H9 (cell line): Measurements from ENCODE around the gene PCYT1A. TPM values are rescaled to one million over a fixed set of nuclear protein-coding genes. Genes with fewer than 3 reads are reported as not detected.

ENCODE experiments used
- DNase-seq: peaks from one replicate; pipeline ENCODE4 v3.0.0-alpha.2; 2017
- H2AFZ ChIP-seq: one replicate; pipeline ENCODE4 v1.6.1; 2013; ENCODE audit warnings: mild to moderate bottlenecking, low read length, control low read depth, moderate library complexity
- H2AK5ac ChIP-seq: 2 replicates; pipeline ENCODE4 v1.6.1; 2013; ENCODE audit warnings: low read length, control low read depth, mixed read lengths; ENCODE audit not compliant: insufficient read length
- H2BK120ac ChIP-seq: one replicate; pipeline ENCODE4 v1.6.1; 2013; ENCODE audit warnings: low read depth, mild to moderate bottlenecking, low read length, control low read depth, inconsistent platforms; ENCODE audit not compliant: poor library complexity, severe bottlenecking
- H2BK12ac ChIP-seq: 2 replicates; pipeline ENCODE4 v1.6.1; 2013; ENCODE audit warnings: low read length, control low read depth, mixed read lengths, low read depth; ENCODE audit not compliant: insufficient read length
- H2BK15ac ChIP-seq: 2 replicates; pipeline ENCODE4 v1.6.1; 2013; ENCODE audit warnings: low read depth, low read length, control low read depth
- H2BK20ac ChIP-seq: one replicate; pipeline ENCODE4 v1.6.1; 2013; ENCODE audit warnings: low read depth, mild to moderate bottlenecking, low read length, control low read depth, inconsistent platforms; ENCODE audit not compliant: poor library complexity, severe bottlenecking
- H2BK5ac ChIP-seq: 2 replicates; pipeline ENCODE4 v1.6.1; 2013; ENCODE audit warnings: low read length, control low read depth, mixed read lengths; ENCODE audit not compliant: insufficient read length
- H3K14ac ChIP-seq: 2 replicates; pipeline ENCODE4 v1.6.1; 2013; ENCODE audit warnings: low read length, control low read depth; ENCODE audit not compliant: insufficient read depth
- H3K18ac ChIP-seq: 2 replicates; pipeline ENCODE4 v1.6.1; 2013; ENCODE audit warnings: low read depth, mild to moderate bottlenecking, mixed read lengths, low read length, control low read depth; ENCODE audit not compliant: insufficient read length
- H3K23ac ChIP-seq: 2 replicates; pipeline ENCODE4 v1.6.1; 2013; ENCODE audit warnings: low read length, control low read depth, mixed read lengths, low read depth; ENCODE audit not compliant: insufficient read length
- H3K23me2 ChIP-seq: 2 replicates; pipeline ENCODE4 v1.6.1; 2013; ENCODE audit warnings: low read depth, mild to moderate bottlenecking, mixed read lengths, low read length, control low read depth; ENCODE audit not compliant: insufficient read length, poor library complexity, severe bottlenecking
- H3K27ac ChIP-seq: 2 replicates; pipeline ENCODE4 v1.5.1; 2013; ENCODE audit warnings: low read length, control low read depth, mixed read lengths, low read depth; ENCODE audit not compliant: insufficient read length
- H3K27me3 ChIP-seq: 2 replicates; pipeline ENCODE4 v1.6.1; 2013; ENCODE audit warnings: low read length, control low read depth, inconsistent platforms; ENCODE audit not compliant: insufficient read depth
- H3K4ac ChIP-seq: 2 replicates; pipeline ENCODE4 v1.6.1; 2013; ENCODE audit warnings: low read depth, mild to moderate bottlenecking, control low read depth, inconsistent platforms, low read length, moderate library complexity
- H3K4me1 ChIP-seq: 2 replicates; pipeline ENCODE4 v1.6.1; 2013; ENCODE audit warnings: low read length, control low read depth, inconsistent platforms; ENCODE audit not compliant: insufficient read depth
- H3K4me2 ChIP-seq: 2 replicates; pipeline ENCODE4 v1.6.1; 2013; ENCODE audit warnings: low read length, control low read depth, mixed read lengths; ENCODE audit not compliant: insufficient read length, insufficient read depth
- H3K56ac ChIP-seq: 2 replicates; pipeline ENCODE4 v1.6.1; 2013; ENCODE audit warnings: low read depth, mild to moderate bottlenecking, mixed read lengths, low read length, control low read depth; ENCODE audit not compliant: insufficient read length
- H3K79me1 ChIP-seq: 2 replicates; pipeline ENCODE4 v1.6.1; 2013; ENCODE audit warnings: low read depth, mild to moderate bottlenecking, moderate library complexity, low read length, control low read depth, inconsistent platforms; ENCODE audit not compliant: insufficient read depth, poor library complexity, severe bottlenecking
- H3K79me2 ChIP-seq: 2 replicates; pipeline ENCODE4 v1.6.1; 2013; ENCODE audit warnings: low read length, control low read depth, inconsistent platforms; ENCODE audit not compliant: insufficient read depth
- H3K9ac ChIP-seq: 2 replicates; pipeline ENCODE4 v1.6.1; 2013; ENCODE audit warnings: low read length, control low read depth, mixed read lengths; ENCODE audit not compliant: insufficient read length; ENCODE audit errors: extremely low read depth
- H3K9me3 ChIP-seq: one replicate; pipeline ENCODE4 v1.6.1; 2013; ENCODE audit warnings: low read depth, low read length, inconsistent platforms; ENCODE audit not compliant: control insufficient read depth
- H3T11ph ChIP-seq: one replicate; pipeline ENCODE4 v1.6.1; 2013; ENCODE audit warnings: mild to moderate bottlenecking, low read length, control low read depth, inconsistent platforms
- H4K20me1 ChIP-seq: one replicate; pipeline ENCODE4 v1.6.1; 2013; ENCODE audit not compliant: control insufficient read depth, insufficient read length, insufficient read depth
- H4K5ac ChIP-seq: 2 replicates; pipeline ENCODE4 v1.6.1; 2013; ENCODE audit warnings: low read depth, mild to moderate bottlenecking, mixed read lengths, low read length, control low read depth; ENCODE audit not compliant: insufficient read length
- H4K8ac ChIP-seq: replicated peaks from 2 replicates; pipeline ENCODE4 v1.6.1; 2013; ENCODE audit warnings: low read length, control low read depth, mixed read lengths, low read depth; ENCODE audit not compliant: insufficient read length
- H4K91ac ChIP-seq: 2 replicates; pipeline ENCODE4 v1.6.1; 2013; ENCODE audit warnings: low read depth, mild to moderate bottlenecking, moderate library complexity, mixed read lengths, low read length, control low read depth; ENCODE audit not compliant: insufficient read length
- H3K27ac Mint-ChIP-seq, 3 experiments: 2 replicates in 2 of 3; 3 replicates in 1 of 3; pipeline ENCODE4 v1.8.0; 2020 to 2021; ENCODE audit warnings: mixed read lengths in 3 of 3, mild to moderate bottlenecking in 1 of 3, moderate library complexity in 1 of 3
- H3K27me3 Mint-ChIP-seq: 2 replicates; pipeline ENCODE4 v1.8.0; 2021; ENCODE audit warnings: low read depth, mild to moderate bottlenecking, moderate library complexity, mixed read lengths
- H3K36me3 Mint-ChIP-seq, 3 experiments: 2 replicates in 2 of 3; 3 replicates in 1 of 3; pipeline ENCODE4 v1.8.0; 2020 to 2021; ENCODE audit warnings: low read depth in 3 of 3, mixed read lengths in 3 of 3; ENCODE audit not compliant: insufficient read depth in 1 of 3
- H3K4me1 Mint-ChIP-seq, 2 experiments: 2 replicates each; pipeline ENCODE4 v1.8.0; 2020; ENCODE audit warnings: mixed read lengths in 2 of 2
- H3K4me3 Mint-ChIP-seq, 2 experiments: 2 replicates in 1 of 2; 3 replicates in 1 of 2; pipeline ENCODE4 v1.8.0; 2020 to 2021; ENCODE audit warnings: mild to moderate bottlenecking in 2 of 2, mixed read lengths in 2 of 2, moderate library complexity in 1 of 2
- H3K9me3 Mint-ChIP-seq, 2 experiments: 2 replicates in 1 of 2; 3 replicates in 1 of 2; pipeline ENCODE4 v1.8.0; 2020; ENCODE audit warnings: mild to moderate bottlenecking in 2 of 2, mixed read lengths in 2 of 2, moderate library complexity in 1 of 2
- WGBS: extraction: QIAGEN DNeasy Blood & Tissue Kit; methylation state at CpG from one replicate; pipeline ENCODE4 v1.1.7; 2013; ENCODE audit warnings: missing lambda C conversion rate, low lambda C conversion rate, mixed read lengths; ENCODE audit not compliant: insufficient read length; ENCODE audit errors: extremely low coverage; 5-methylcytosine and 5-hydroxymethylcytosine counted together
- total RNA-seq: library from RNA; stranded (reverse); gene quantifications from 2 replicates; pipeline ENCODE4 v1.2.1, GENCODE V29; 2021
- TF ChIP-seq, protein P1 (sequence below): fragments of 200-600 bp; sonication (generic); conservative IDR thresholded peaks from 3 replicates; pipeline ENCODE4 v1.8.0; 2021; ENCODE audit warnings: antibody characterized with exemption, mild to moderate bottlenecking

Gene PCYT1A
- total RNA-seq, 1 experiment from 2014 or later = 31.6 TPM

DNA sequence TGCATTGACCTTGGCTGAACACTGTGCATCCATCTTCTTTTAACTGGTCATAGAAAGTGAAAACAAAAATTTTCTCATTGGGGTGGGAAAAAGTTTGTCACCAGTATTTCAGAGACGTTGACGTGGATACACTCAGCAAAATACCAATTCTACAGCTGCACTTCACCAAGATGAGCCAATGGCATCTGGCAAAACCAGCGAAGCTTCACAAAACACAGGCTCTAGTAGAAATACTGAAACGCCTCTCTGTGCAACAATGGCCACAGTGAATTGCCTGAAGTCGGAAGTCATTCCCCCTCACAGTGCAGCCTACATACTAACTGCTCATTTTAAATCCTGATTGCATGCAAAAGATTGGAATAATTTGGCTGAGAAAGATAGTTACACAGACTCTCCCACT is 17.0 kb downstream of the PCYT1A start:
- no peaks in the 10 kb centered on the region for H3K23me2 ChIP-seq
- H3K9ac ChIP-seq = no peak overlapping the region
- Mint-ChIP-seq H3K4me1 (peaks cover 6 to 13% of the 10 kb centered on the region in 2 experiments; a peak in 3 of 4 replicates), H3K9me3 (peaks cover 8 to 9% of the 10 kb centered on the region in 2 experiments; a peak in 4 of 5 replicates), H3K27ac (peak overlapping the region in 2 of 3 experiments; percentile 10 to 42; a peak in 2 of 7 replicates), H3K27me3 (no peaks in the 10 kb centered on the region), H3K36me3 (peaks cover 23 to 59% (median 36%) of the 10 kb centered on the region in 3 experiments; a peak in 6 of 7 replicates), H3K4me3 (no peak overlapping the region)
- H3K79me2 ChIP-seq = no peaks in the 10 kb centered on the region; the same call in 1 of the 2 replicates
- no peak overlapping the region for H4K5ac ChIP-seq
- WGBS = no CpG with 5 or more reads among the region's 5 CpGs
- DNase-seq = no peak
- H3K27ac ChIP-seq = no peak overlapping the region
- H3K4me1 ChIP-seq = no peaks in the 10 kb centered on the region
- peaks cover 3% of the 10 kb centered on the region for H3K79me1 ChIP-seq
- no peak overlapping the region for H2BK15ac ChIP-seq
- H2BK120ac ChIP-seq = no peak overlapping the region
- H3K4ac ChIP-seq = no peak overlapping the region
- H2BK12ac ChIP-seq = no peak overlapping the region
- no peak overlapping the region for H3K18ac ChIP-seq
- no peak overlapping the region for H4K91ac ChIP-seq
- H3T11ph ChIP-seq = no peak overlapping the region
- H2BK20ac ChIP-seq = no peak overlapping the region
- peaks cover 6% of the 10 kb centered on the region for H3K9me3 ChIP-seq
- no peak overlapping the region for H2BK5ac ChIP-seq
- no peaks in the 10 kb centered on the region for H4K20me1 ChIP-seq
- no peak overlapping the region for H2AFZ ChIP-seq
- no peak overlapping the region for H3K14ac ChIP-seq
- H3K27me3 ChIP-seq = no peaks in the 10 kb centered on the region
- no peak overlapping the region for H3K56ac ChIP-seq
- no peak overlapping the region for H3K23ac ChIP-seq
- TF ChIP-seq, protein P1, sequence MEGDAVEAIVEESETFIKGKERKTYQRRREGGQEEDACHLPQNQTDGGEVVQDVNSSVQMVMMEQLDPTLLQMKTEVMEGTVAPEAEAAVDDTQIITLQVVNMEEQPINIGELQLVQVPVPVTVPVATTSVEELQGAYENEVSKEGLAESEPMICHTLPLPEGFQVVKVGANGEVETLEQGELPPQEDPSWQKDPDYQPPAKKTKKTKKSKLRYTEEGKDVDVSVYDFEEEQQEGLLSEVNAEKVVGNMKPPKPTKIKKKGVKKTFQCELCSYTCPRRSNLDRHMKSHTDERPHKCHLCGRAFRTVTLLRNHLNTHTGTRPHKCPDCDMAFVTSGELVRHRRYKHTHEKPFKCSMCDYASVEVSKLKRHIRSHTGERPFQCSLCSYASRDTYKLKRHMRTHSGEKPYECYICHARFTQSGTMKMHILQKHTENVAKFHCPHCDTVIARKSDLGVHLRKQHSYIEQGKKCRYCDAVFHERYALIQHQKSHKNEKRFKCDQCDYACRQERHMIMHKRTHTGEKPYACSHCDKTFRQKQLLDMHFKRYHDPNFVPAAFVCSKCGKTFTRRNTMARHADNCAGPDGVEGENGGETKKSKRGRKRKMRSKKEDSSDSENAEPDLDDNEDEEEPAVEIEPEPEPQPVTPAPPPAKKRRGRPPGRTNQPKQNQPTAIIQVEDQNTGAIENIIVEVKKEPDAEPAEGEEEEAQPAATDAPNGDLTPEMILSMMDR = no peak
- H4K8ac ChIP-seq = no peak overlapping the region
- no peak overlapping the region for H2AK5ac ChIP-seq
- no peak overlapping the region for H3K4me2 ChIP-seq
